PC-9 (cell line): Measurements from ENCODE around the gene SYT2. TPM values are rescaled to one million over a fixed set of nuclear protein-coding genes. Genes with fewer than 3 reads are reported as not detected.

Experiments used
- BruUV-seq: library from RNA; stranded (reverse); fragments of 400-500 nt; replicated peaks from 2 replicates; lab custom pipeline; 2021; lab: Mats Ljungman, UMichigan
- CTCF ChIA-PET: fragments of 300-600 bp; sonication (Branson Sonifier 250); formaldehyde crosslinking; loops from one replicate; lab custom pipeline; 2022; ENCODE audit warnings: antibody characterized with exemption; lab: Charles Lee
- POLR2A ChIA-PET: fragments of 300-600 bp; sonication (Branson Sonifier 250); formaldehyde crosslinking; loops from one replicate; lab custom pipeline; 2022; ENCODE audit warnings: antibody characterized with exemption; ENCODE audit not compliant: unreplicated experiment; lab: Charles Lee
- DNase-seq, 2 experiments: peaks; one replicate each; pipeline versions ENCODE4 v3.0.0 to v3.0.0-alpha.2; 2015 to 2022; ENCODE audit warnings: mixed read lengths in 1 of 2
- H2AFZ ChIP-seq: fragments of 200-600 bp; sonication (generic); 2 replicates; pipeline ENCODE4 v1.8.1; 2017; ENCODE audit warnings: antibody characterized with exemption
- H3F3A ChIP-seq: fragments of 200-600 bp; sonication (generic); 2 replicates; pipeline ENCODE4 v1.8.1; 2017; ENCODE audit warnings: antibody characterized with exemption, mild to moderate bottlenecking, low read depth; ENCODE audit not compliant: insufficient read depth
- H3K27ac ChIP-seq: fragments of 200-600 bp; sonication (generic); 2 replicates; pipeline ENCODE4 v1.6.1; 2016; ENCODE audit warnings: mixed run types
- H3K27me3 ChIP-seq: fragments of 200-600 bp; sonication (generic); 2 replicates; pipeline ENCODE4 v1.6.1; 2016; ENCODE audit warnings: low read depth, mixed run types; ENCODE audit not compliant: insufficient read depth
- H3K36me3 ChIP-seq: fragments of 200-600 bp; sonication (generic); 2 replicates; pipeline ENCODE4 v1.6.1; 2016; ENCODE audit warnings: low read depth, mixed run types
- H3K4me1 ChIP-seq: fragments of 200-600 bp; sonication (generic); replicated peaks from 2 replicates; pipeline ENCODE4 v1.6.1; 2016; ENCODE audit warnings: mixed run types; ENCODE audit not compliant: insufficient read depth
- H3K4me2 ChIP-seq: fragments of 200-600 bp; sonication (generic); 2 replicates; pipeline ENCODE4 v1.6.1; 2017; ENCODE audit warnings: mixed run types
- H3K4me3 ChIP-seq: fragments of 200-600 bp; sonication (generic); 2 replicates; pipeline ENCODE4 v1.6.1; 2016; ENCODE audit warnings: mixed run types
- H3K79me2 ChIP-seq: fragments of 200-600 bp; sonication (generic); 2 replicates; pipeline ENCODE4 v1.6.1; 2017; ENCODE audit warnings: low read depth, mixed run types
- H3K9me2 ChIP-seq: fragments of 200-600 bp; sonication (generic); 2 replicates; pipeline ENCODE4 v1.8.1; 2017; ENCODE audit warnings: mild to moderate bottlenecking; ENCODE audit not compliant: insufficient read depth
- H3K9me3 ChIP-seq: fragments of 200-600 bp; sonication (generic); 2 replicates; pipeline ENCODE4 v1.8.1; 2016; ENCODE audit warnings: low read depth; ENCODE audit not compliant: insufficient read depth
- H4K20me1 ChIP-seq: fragments of 200-600 bp; sonication (generic); 2 replicates; pipeline ENCODE4 v1.8.1; 2017; ENCODE audit not compliant: insufficient read depth
- CTCF ChIP-seq: fragments of 200-600 bp; sonication (generic); conservative IDR thresholded peaks from 2 replicates; pipeline ENCODE4 v1.6.1; 2017; ENCODE audit warnings: mixed run types, antibody characterized with exemption, mild to moderate bottlenecking, moderate library complexity
- EZH2 ChIP-seq: fragments of 200-600 bp; sonication (generic); IDR thresholded peaks from 2 replicates; pipeline ENCODE4 v1.8.0; 2017; ENCODE audit warnings: antibody characterized with exemption, low read depth
- intact Hi-C: fragments of 100-400 bp; cut with micrococcal nuclease; formaldehyde crosslinking; loops from one replicate; pipeline ENCODE4 v1.10.0; 2022; ENCODE audit not compliant: unreplicated experiment
- total RNA-seq: library from RNA; stranded (reverse); gene quantifications from 2 replicates; pipeline ENCODE4 v1.2.3, GENCODE V29; 2021

SYT2 gene
- total RNA-seq, 1 experiment from 2014 or later = 0.07 TPM

- no TSS peak for BruUV-seq
- Histone ChIP-seq H3K27me3 (no peaks in the 10 kb centered on the region), H3K79me2 (no peaks in the 10 kb centered on the region), H3K9me3 (no peaks in the 10 kb centered on the region), H3F3A (no peaks in the 10 kb centered on the region), H3K4me1 (peaks cover 18% of the 10 kb centered on the region), H4K20me1 (no peaks in the 10 kb centered on the region), H3K27ac (no peak overlapping the region), H3K9me2 (no peaks in the 10 kb centered on the region), H3K4me2 (no peak overlapping the region), H2AFZ (no peak overlapping the region), H3K4me3 (no peak overlapping the region), H3K36me3 (peaks cover 6% of the 10 kb centered on the region; the same call in 1 of the 2 replicates)
- TF ChIP-seq CTCF = no peak
- no peak for TF ChIP-seq EZH2
- POLR2A ChIA-PET = no interaction called here
- intact Hi-C loops = no loop called here
- CTCF ChIA-PET = interaction anchor here (0.7 to 0.9 kb wide), 3 partner anchors 17 to 153 kb away, joined by 9 to 14 read pairs (median 9); no protein-coding TSS in a partner anchor
- no peak for DNase-seq
Observed at GRCh38 chr1:202569393-202570322, 140.6 kb downstream of the SYT2 start.

- Histone ChIP-seq H3K27me3 (no peaks in the 10 kb centered on the region), H3K9me2 (no peaks in the 10 kb centered on the region), H3K27ac (no peak overlapping the region), H3K36me3 (peaks cover 6% of the 10 kb centered on the region; the same call in 1 of the 2 replicates), H3F3A (no peaks in the 10 kb centered on the region), H4K20me1 (no peaks in the 10 kb centered on the region), H3K4me1 (peaks cover 18% of the 10 kb centered on the region), H2AFZ (no peak overlapping the region), H3K4me2 (no peak overlapping the region), H3K4me3 (no peak overlapping the region), H3K9me3 (no peaks in the 10 kb centered on the region), H3K79me2 (no peaks in the 10 kb centered on the region)
- ChIA-PET POLR2A (no interaction called here), CTCF (no interaction called here)
- intact Hi-C loops = no loop called here
- BruUV-seq = no TSS peak
- DNase-seq = no peak
- no peak for TF ChIP-seq EZH2
- no peak for TF ChIP-seq CTCF
Observed at GRCh38 chr1:202568826-202569225, 141.4 kb downstream of the SYT2 start.

GRCh38 chr1:202568410-202568809, 141.8 kb downstream of the SYT2 start:
- CTCF ChIA-PET = interaction anchor here (0.6 kb wide), 1 partner anchor 81 kb away, joined by 3 read pairs; no protein-coding TSS in a partner anchor
- no peak overlapping the region for H2AFZ ChIP-seq
- no peaks in the 10 kb centered on the region for H3K27me3 ChIP-seq
- peak overlapping the region; percentile 47; the same call in 1 of the 2 replicates for H3K27ac ChIP-seq
- no peaks in the 10 kb centered on the region for H3K9me2 ChIP-seq
- peaks cover 6% of the 10 kb centered on the region; the same call in 1 of the 2 replicates for H3K36me3 ChIP-seq
- no peaks in the 10 kb centered on the region for H3F3A ChIP-seq
- H3K79me2 ChIP-seq = no peaks in the 10 kb centered on the region
- no peak for DNase-seq
- no peak for TF ChIP-seq CTCF
- POLR2A ChIA-PET = no interaction called here
- no peak overlapping the region for H3K4me2 ChIP-seq
- no peaks in the 10 kb centered on the region for H4K20me1 ChIP-seq
- BruUV-seq = no TSS peak
- H3K9me3 ChIP-seq = no peaks in the 10 kb centered on the region
- no peak overlapping the region for H3K4me3 ChIP-seq
- intact Hi-C loops = no loop called here
- peaks cover 18% of the 10 kb centered on the region for H3K4me1 ChIP-seq
